ENCODE measurements around the gene STX17. TPM values are rescaled to one million over a fixed set of nuclear protein-coding genes. Genes with fewer than 3 reads are reported as not detected.

STX17 gene
- total RNA-seq, 1 experiment from 2014 or later, result 11.5 TPM

DNA sequence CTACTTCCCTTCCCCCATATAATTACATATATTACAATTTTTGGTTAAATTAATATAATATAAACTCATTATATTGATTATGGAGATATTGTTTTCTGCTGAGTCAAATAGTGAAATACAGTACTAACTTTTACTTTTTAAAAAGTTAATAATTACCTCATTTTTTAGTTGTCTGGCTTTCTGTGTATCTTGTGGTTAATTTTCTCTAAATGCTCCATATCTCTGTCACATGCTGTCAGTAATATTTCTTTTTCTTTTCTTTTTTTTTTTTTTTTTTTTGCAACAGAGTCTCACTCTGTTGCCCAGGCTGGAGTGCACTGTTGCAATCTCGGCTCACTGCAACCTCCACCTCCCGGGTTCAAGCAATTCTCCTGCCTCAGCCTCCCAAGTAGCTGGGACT, 23.2 kb downstream of the STX17 start:
- in situ Hi-C loops (cut with HindIII; ENCODE audit: low pct_unique_long_range_greater_than_20kb, low sequenced_read_pairs), result no loop called here
- TF ChIP-seq TCF7L2 (IDR thresholded peaks at IDR 0.05; ENCODE audit: low read depth, low read length) (no peak), POLR2AphosphoS5 (IDR thresholded peaks at IDR 0.05; ENCODE audit: low read depth, low read length) (no peak), SIN3A (IDR thresholded peaks at IDR 0.05; ENCODE audit: borderline replicate concordance, insufficient read depth, low read depth, low read length) (no peak)
- TF ChIP-seq, protein P1, sequence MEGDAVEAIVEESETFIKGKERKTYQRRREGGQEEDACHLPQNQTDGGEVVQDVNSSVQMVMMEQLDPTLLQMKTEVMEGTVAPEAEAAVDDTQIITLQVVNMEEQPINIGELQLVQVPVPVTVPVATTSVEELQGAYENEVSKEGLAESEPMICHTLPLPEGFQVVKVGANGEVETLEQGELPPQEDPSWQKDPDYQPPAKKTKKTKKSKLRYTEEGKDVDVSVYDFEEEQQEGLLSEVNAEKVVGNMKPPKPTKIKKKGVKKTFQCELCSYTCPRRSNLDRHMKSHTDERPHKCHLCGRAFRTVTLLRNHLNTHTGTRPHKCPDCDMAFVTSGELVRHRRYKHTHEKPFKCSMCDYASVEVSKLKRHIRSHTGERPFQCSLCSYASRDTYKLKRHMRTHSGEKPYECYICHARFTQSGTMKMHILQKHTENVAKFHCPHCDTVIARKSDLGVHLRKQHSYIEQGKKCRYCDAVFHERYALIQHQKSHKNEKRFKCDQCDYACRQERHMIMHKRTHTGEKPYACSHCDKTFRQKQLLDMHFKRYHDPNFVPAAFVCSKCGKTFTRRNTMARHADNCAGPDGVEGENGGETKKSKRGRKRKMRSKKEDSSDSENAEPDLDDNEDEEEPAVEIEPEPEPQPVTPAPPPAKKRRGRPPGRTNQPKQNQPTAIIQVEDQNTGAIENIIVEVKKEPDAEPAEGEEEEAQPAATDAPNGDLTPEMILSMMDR (IDR thresholded peaks at IDR 0.05), result no peak
- TF ChIP-seq, protein P2, sequence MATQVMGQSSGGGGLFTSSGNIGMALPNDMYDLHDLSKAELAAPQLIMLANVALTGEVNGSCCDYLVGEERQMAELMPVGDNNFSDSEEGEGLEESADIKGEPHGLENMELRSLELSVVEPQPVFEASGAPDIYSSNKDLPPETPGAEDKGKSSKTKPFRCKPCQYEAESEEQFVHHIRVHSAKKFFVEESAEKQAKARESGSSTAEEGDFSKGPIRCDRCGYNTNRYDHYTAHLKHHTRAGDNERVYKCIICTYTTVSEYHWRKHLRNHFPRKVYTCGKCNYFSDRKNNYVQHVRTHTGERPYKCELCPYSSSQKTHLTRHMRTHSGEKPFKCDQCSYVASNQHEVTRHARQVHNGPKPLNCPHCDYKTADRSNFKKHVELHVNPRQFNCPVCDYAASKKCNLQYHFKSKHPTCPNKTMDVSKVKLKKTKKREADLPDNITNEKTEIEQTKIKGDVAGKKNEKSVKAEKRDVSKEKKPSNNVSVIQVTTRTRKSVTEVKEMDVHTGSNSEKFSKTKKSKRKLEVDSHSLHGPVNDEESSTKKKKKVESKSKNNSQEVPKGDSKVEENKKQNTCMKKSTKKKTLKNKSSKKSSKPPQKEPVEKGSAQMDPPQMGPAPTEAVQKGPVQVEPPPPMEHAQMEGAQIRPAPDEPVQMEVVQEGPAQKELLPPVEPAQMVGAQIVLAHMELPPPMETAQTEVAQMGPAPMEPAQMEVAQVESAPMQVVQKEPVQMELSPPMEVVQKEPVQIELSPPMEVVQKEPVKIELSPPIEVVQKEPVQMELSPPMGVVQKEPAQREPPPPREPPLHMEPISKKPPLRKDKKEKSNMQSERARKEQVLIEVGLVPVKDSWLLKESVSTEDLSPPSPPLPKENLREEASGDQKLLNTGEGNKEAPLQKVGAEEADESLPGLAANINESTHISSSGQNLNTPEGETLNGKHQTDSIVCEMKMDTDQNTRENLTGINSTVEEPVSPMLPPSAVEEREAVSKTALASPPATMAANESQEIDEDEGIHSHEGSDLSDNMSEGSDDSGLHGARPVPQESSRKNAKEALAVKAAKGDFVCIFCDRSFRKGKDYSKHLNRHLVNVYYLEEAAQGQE (IDR thresholded peaks at IDR 0.05; ENCODE audit: insufficient read depth in 1 of 2, low read depth in 2 of 2, low read length in 1 of 2), result no peak
- no peak for DNase-seq (ENCODE audit: low read depth, low spot score)
- no TSS peak for BruUV-seq (replicated peaks)
- Histone ChIP-seq H3K4me3 (ENCODE audit: low read depth in 2 of 2, low read length in 2 of 2) (no peak overlapping the region), H3K27me3 (ENCODE audit: control insufficient read depth, insufficient read depth, low read length) (no peaks in the 10 kb centered on the region), H3K4me1 (ENCODE audit: control insufficient read depth, insufficient read depth, low read length) (no peaks in the 10 kb centered on the region), H3K27ac (ENCODE audit: low read length) (no peak overlapping the region), H3K36me3 (ENCODE audit: control insufficient read depth, insufficient read depth, low read length) (no peaks in the 10 kb centered on the region), H3K9me3 (ENCODE audit: control insufficient read depth, insufficient read depth, low read depth, low read length) (0 out of 2 replicates have a peak, but pooled peaks cover 3% of the 10 kb centered on the region)
- CTCF ChIA-PET, result no interaction called here
- POLR2A ChIA-PET, result no interaction called here
- intact Hi-C loops (cut with micrococcal nuclease; ENCODE audit: unreplicated experiment), result no loop called here
- ATAC-seq, result no peak

DNA sequence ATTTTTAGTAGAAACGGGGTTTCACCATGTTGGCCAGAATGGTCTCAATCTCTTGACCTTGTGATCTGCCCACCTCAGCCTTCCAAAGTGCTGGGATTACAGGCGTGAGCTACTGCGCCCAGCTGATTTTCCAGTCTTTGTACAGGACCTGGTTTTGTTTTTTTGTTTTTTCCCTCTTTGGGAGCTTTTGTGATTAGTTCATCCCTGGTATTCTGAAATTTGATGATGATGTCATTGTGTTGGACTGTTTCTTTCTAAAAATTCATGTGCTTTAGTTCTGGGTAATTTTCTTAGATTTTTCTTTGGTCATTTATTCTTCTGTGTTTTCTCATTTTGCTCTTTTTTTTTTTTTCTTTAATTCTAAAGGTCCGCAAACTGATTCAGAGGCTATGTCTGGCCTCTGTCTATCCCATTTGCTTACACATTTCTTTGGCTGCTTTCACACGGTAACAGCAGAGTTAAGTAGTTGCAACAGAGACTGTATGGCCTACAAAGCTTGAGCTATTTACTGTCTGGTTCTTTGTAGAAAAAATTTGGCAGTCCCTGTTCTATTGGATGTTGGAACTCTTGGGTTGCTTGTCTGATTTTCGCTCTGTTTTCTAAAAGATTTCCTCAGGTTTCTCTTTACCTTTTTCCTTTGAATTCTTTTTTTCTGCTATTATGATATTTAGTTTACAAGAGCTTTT, 24.8 kb downstream of the STX17 start:
- CTCF ChIA-PET, result no interaction called here

More for the DNA sequence above, 24.8 kb downstream of the STX17 start:
- POLR2A ChIA-PET, result no interaction called here
- H3K36me3 ChIP-seq (ENCODE audit: control insufficient read depth, insufficient read depth, low read length), result no peaks in the 10 kb centered on the region
- no peaks in the 10 kb centered on the region for H3K27me3 ChIP-seq (ENCODE audit: control insufficient read depth, insufficient read depth, low read length)
- no peak overlapping the region for H3K27ac ChIP-seq (ENCODE audit: low read length)
- no peak for ATAC-seq
- H3K9me3 ChIP-seq (ENCODE audit: control insufficient read depth, insufficient read depth, low read depth, low read length), result no peaks in the 10 kb centered on the region
- in situ Hi-C loops (cut with HindIII; ENCODE audit: low pct_unique_long_range_greater_than_20kb, low sequenced_read_pairs) (no loop called here), intact Hi-C loops (cut with micrococcal nuclease; ENCODE audit: unreplicated experiment) (no loop called here)
- TF ChIP-seq TCF7L2 (IDR thresholded peaks at IDR 0.05; ENCODE audit: low read depth, low read length) (no peak), SIN3A (IDR thresholded peaks at IDR 0.05; ENCODE audit: borderline replicate concordance, insufficient read depth, low read depth, low read length) (no peak), POLR2AphosphoS5 (IDR thresholded peaks at IDR 0.05; ENCODE audit: low read depth, low read length) (no peak)
- TF ChIP-seq, protein P2 (IDR thresholded peaks at IDR 0.05; ENCODE audit: insufficient read depth in 1 of 2, low read depth in 2 of 2, low read length in 1 of 2), result no peak
- TF ChIP-seq, protein P1 (IDR thresholded peaks at IDR 0.05), result no peak
- no peak overlapping the region for H3K4me3 ChIP-seq (ENCODE audit: low read depth in 2 of 2, low read length in 2 of 2)
- DNase-seq (ENCODE audit: low read depth, low spot score), result no peak
- BruUV-seq (replicated peaks), result no TSS peak
- no peaks in the 10 kb centered on the region for H3K4me1 ChIP-seq (ENCODE audit: control insufficient read depth, insufficient read depth, low read length)
